RCC 7860 (cell line): Measurements from ENCODE around the gene PPP4R3C.
"Not testable (repeated sequence)": the region's sequence is repeated elsewhere in the genome, so short reads cannot be mapped to it uniquely, and the experiment has no call there.

Experiments used
- DNase-seq: peaks from one replicate; pipeline ENCODE4 v3.0.0-alpha.2; 2015; ENCODE audit warnings: low spot score
- FAIRE-seq: peaks from 2 replicates; lab custom pipeline; 2012; peaks lifted over from hg19 to GRCh38; lab: Jason Lieb, UNC

PPP4R3C gene

GRCh38 chrX:27463187-27463586 lies at the start of gene PPP4R3C:
Gene PPP4R3C (minus strand): TSS chrX:27463341. CDS start chrX:27463296, 45 bp downstream.
- no peak for FAIRE-seq
- DNase-seq, result no peak

GRCh38 chrX:27491397-27491796 lies 28.3 kb upstream of the PPP4R3C start:
- FAIRE-seq, result no peak
- no peak for DNase-seq

GRCh38 chrX:27466051-27466450 lies 2.9 kb upstream of the PPP4R3C start:
- FAIRE-seq (no peak), DNase-seq (no peak)

- DNase-seq (no peak), FAIRE-seq (no peak)
Measured at GRCh38 chrX:27465036-27465435, 1.9 kb upstream of the PPP4R3C start.

- DNase-seq, FAIRE-seq: not testable (repeated sequence)
Measured at GRCh38 chrX:27459129-27459528, 4.0 kb downstream of the PPP4R3C start.

- not testable (repeated sequence) for DNase-seq, FAIRE-seq
Measured at GRCh38 chrX:27458544-27458943, 4.6 kb downstream of the PPP4R3C start.

- FAIRE-seq, result no peak
- DNase-seq, result no peak
Measured at GRCh38 chrX:27451324-27451723, 11.8 kb downstream of the PPP4R3C start.

- DNase-seq, result no peak
- no peak for FAIRE-seq
Measured at GRCh38 chrX:27446423-27446822, 16.7 kb downstream of the PPP4R3C start.

- no peak for DNase-seq
- FAIRE-seq, result no peak
Measured at GRCh38 chrX:27445438-27445837, 17.7 kb downstream of the PPP4R3C start.

GRCh38 chrX:27444093-27444908 lies 18.8 kb downstream of the PPP4R3C start:
- no peak for DNase-seq
- FAIRE-seq, result no peak

- not testable (repeated sequence) for FAIRE-seq, DNase-seq
Measured at GRCh38 chrX:27442392-27442791, 20.7 kb downstream of the PPP4R3C start.

GRCh38 chrX:27439771-27440170 lies 23.4 kb downstream of the PPP4R3C start:
- FAIRE-seq (no peak), DNase-seq (no peak)

- FAIRE-seq (no peak), DNase-seq (no peak)
Measured at GRCh38 chrX:27438937-27439336, 24.2 kb downstream of the PPP4R3C start.

GRCh38 chrX:27435031-27435430 lies 28.1 kb downstream of the PPP4R3C start:
- DNase-seq (no peak), FAIRE-seq (no peak)
